HepG2 (cell line): ENCODE results near the gene VPS37D. TPM values are rescaled to one million over a fixed set of nuclear protein-coding genes. Genes with fewer than 3 reads are reported as not detected.

ENCODE experiments used
- ARID2 ChIP-seq: sonication (generic); formaldehyde crosslinking; IDR thresholded peaks from 2 replicates; pipeline ENCODE4 v1.8.1; 2022; ENCODE audit warnings: mild to moderate bottlenecking, missing genetic modification reagents, borderline replicate concordance
- ATF7 ChIP-seq, 2 experiments: fragments of 450-650 bp in 1 of 2; sonication (generic) in 1 of 2; formaldehyde crosslinking in 1 of 2; IDR thresholded peaks; 2 replicates each; pipeline versions ENCODE4 v1.4.0 to v1.6.1; 2016 to 2020; ENCODE audit warnings: antibody characterized with exemption in 1 of 2, mild to moderate bottlenecking in 1 of 2, missing genetic modification reagents in 1 of 2
- CCDC6 ChIP-seq: sonication (generic); formaldehyde crosslinking; IDR thresholded peaks from 2 replicates; pipeline ENCODE4 v1.8.1; 2022; ENCODE audit warnings: mild to moderate bottlenecking, missing genetic modification reagents, moderate library complexity
- KAT2B ChIP-seq: fragments of 150-350 bp; IDR thresholded peaks from 2 replicates; pipeline ENCODE4 v1.6.1; 2014; ENCODE audit warnings: low read depth, low read length, borderline replicate concordance
- PITX1 ChIP-seq: sonication (generic); formaldehyde crosslinking; IDR thresholded peaks from 2 replicates; pipeline ENCODE4 v1.5.1; 2020; ENCODE audit warnings: mild to moderate bottlenecking, missing genetic modification reagents
- POLR2G ChIP-seq: fragments of 200-400 bp; formaldehyde crosslinking; IDR thresholded peaks from 2 replicates; pipeline ENCODE4 v1.6.1; 2018; ENCODE audit warnings: mild to moderate bottlenecking, low read depth, low read length, moderate library complexity
- RBFOX2 ChIP-seq: fragments of 200-400 bp; formaldehyde crosslinking; IDR thresholded peaks from 2 replicates; pipeline ENCODE4 v1.6.1; 2017; ENCODE audit warnings: low read depth, mild to moderate bottlenecking, low read length
- RBM22 ChIP-seq: fragments of 200-400 bp; formaldehyde crosslinking; optimal IDR thresholded peaks from 2 replicates; pipeline ENCODE3; 2017; ENCODE audit warnings: mild to moderate bottlenecking, low read length, moderate library complexity
- RFX1 ChIP-seq: fragments of 450-650 bp; IDR thresholded peaks from 2 replicates; pipeline ENCODE4 v1.6.1; 2017
- RFX3 ChIP-seq: IDR thresholded peaks from 2 replicates; pipeline ENCODE4 v1.6.1; 2016; ENCODE audit warnings: missing biosample characterization, missing genetic modification reagents
- SAFB2 ChIP-seq: sonication (generic); formaldehyde crosslinking; IDR thresholded peaks from 2 replicates; pipeline ENCODE4 v1.5.1; 2020; ENCODE audit warnings: missing genetic modification reagents, low read depth, mild to moderate bottlenecking, borderline replicate concordance
- ZNF547 ChIP-seq: sonication (generic); formaldehyde crosslinking; IDR thresholded peaks from 2 replicates; pipeline ENCODE4 v1.5.1; 2020; ENCODE audit warnings: mild to moderate bottlenecking, missing genetic modification reagents
- ZNF773 ChIP-seq: sonication (generic); formaldehyde crosslinking; IDR thresholded peaks from 2 replicates; pipeline ENCODE4 v1.4.0; 2020; ENCODE audit warnings: missing genetic modification reagents, borderline replicate concordance
- polyA plus RNA-seq, 8 experiments: library from polyadenylated mRNA; depleted of rRNA in 3 of 8; stranded (reverse) in 7 of 8; unstranded in 1 of 8; fragments of >200 nt; fragmentation: Illumina TruSeq in 4 of 8; extraction: Trizol in 4 of 8; gene quantifications; 2 replicates each; pipeline versions ENCODE4 v1.2.1 to v1.2.3, GENCODE V29; 2011 to 2016; ENCODE audit warnings: low read depth in 4 of 8, missing spikeins in 1 of 8, mixed read lengths in 1 of 8; ENCODE audit not compliant: insufficient read depth in 1 of 8
- total RNA-seq, 5 experiments: library from RNA; depleted of rRNA; stranded (reverse); fragments of >200 nt; fragmentation: Illumina TruSeq; extraction: Trizol; gene quantifications; 2 replicates each; pipeline ENCODE4 v1.2.3, GENCODE V29; 2016; ENCODE audit warnings: low read depth in 1 of 5
- TF ChIP-seq, protein P1 (sequence below): sonication (generic); formaldehyde crosslinking; IDR thresholded peaks from 2 replicates; pipeline ENCODE4 v1.4.0; 2020; ENCODE audit warnings: low read depth, mild to moderate bottlenecking, missing genetic modification reagents
- TF ChIP-seq, protein P2 (sequence below): sonication (generic); formaldehyde crosslinking; conservative IDR thresholded peaks from 2 replicates; pipeline ENCODE4 v1.4.0; 2020; ENCODE audit warnings: mild to moderate bottlenecking, missing genetic modification reagents, moderate library complexity
- TF ChIP-seq, protein P3 (sequence below): sonication (generic); formaldehyde crosslinking; IDR thresholded peaks from 2 replicates; pipeline ENCODE4 v1.4.0; 2020; ENCODE audit warnings: missing genetic modification reagents
- TF ChIP-seq, protein P4 (sequence below): sonication (generic); formaldehyde crosslinking; IDR thresholded peaks from 2 replicates; pipeline ENCODE4 v1.8.1; 2023; ENCODE audit warnings: mild to moderate bottlenecking, missing genetic modification reagents, borderline replicate concordance

Gene VPS37D
- total and polyA plus RNA-seq, 2 of the 13 experiments (the other 11 are each of a cell fraction or from before 2014, with no cell fraction given) = 3.8 to 6.3 TPM

DNA sequence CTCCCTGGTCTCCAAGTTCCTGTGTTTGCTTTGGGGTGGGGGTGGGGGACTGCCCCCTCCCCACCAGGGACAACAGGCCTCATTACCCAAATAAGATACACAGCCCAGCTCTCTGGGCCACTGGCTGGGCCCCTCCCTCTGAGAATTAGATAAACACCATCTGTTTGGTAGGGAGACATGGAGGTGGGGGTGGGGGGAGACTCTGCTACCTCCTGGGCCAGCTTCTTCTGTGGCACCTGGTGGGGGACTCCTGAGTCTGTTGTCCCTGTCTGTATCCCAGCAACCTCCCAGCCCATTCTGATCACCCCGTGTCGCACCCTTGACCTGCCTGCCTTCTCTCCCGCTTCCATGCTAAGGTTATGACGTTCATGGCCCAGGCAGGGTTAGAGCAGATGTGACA, 49.1 kb upstream of the VPS37D start (continued):
- TF ChIP-seq, protein P1, sequence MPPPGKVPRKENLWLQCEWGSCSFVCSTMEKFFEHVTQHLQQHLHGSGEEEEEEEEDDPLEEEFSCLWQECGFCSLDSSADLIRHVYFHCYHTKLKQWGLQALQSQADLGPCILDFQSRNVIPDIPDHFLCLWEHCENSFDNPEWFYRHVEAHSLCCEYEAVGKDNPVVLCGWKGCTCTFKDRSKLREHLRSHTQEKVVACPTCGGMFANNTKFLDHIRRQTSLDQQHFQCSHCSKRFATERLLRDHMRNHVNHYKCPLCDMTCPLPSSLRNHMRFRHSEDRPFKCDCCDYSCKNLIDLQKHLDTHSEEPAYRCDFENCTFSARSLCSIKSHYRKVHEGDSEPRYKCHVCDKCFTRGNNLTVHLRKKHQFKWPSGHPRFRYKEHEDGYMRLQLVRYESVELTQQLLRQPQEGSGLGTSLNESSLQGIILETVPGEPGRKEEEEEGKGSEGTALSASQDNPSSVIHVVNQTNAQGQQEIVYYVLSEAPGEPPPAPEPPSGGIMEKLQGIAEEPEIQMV = no peak
- TF ChIP-seq RBFOX2 (0 out of 2 replicates have a peak, but pooled peaks have one; percentile 9), KAT2B (no peak), CCDC6 (0 out of 2 replicates have a peak, but pooled peaks have one; percentile 31), SAFB2 (no peak), POLR2G (0 out of 2 replicates have a peak, but pooled peaks have one; percentile 27), RFX3 (CRISPR knock-in tag) (no peak), PITX1 (CRISPR knock-in tag) (no peak), RBM22 (peak; percentile 93), ARID2 (CRISPR knock-in tag) (no peak), RFX1 (no peak), ZNF773 (CRISPR knock-in tag) (no peak), ZNF547 (no peak), ATF7 (IDR thresholded peaks at IDR 0.05) (no peak), ATF7 (CRISPR knock-in tag; IDR thresholded peaks at IDR 0.05) (no peak)
- TF ChIP-seq, protein P2, sequence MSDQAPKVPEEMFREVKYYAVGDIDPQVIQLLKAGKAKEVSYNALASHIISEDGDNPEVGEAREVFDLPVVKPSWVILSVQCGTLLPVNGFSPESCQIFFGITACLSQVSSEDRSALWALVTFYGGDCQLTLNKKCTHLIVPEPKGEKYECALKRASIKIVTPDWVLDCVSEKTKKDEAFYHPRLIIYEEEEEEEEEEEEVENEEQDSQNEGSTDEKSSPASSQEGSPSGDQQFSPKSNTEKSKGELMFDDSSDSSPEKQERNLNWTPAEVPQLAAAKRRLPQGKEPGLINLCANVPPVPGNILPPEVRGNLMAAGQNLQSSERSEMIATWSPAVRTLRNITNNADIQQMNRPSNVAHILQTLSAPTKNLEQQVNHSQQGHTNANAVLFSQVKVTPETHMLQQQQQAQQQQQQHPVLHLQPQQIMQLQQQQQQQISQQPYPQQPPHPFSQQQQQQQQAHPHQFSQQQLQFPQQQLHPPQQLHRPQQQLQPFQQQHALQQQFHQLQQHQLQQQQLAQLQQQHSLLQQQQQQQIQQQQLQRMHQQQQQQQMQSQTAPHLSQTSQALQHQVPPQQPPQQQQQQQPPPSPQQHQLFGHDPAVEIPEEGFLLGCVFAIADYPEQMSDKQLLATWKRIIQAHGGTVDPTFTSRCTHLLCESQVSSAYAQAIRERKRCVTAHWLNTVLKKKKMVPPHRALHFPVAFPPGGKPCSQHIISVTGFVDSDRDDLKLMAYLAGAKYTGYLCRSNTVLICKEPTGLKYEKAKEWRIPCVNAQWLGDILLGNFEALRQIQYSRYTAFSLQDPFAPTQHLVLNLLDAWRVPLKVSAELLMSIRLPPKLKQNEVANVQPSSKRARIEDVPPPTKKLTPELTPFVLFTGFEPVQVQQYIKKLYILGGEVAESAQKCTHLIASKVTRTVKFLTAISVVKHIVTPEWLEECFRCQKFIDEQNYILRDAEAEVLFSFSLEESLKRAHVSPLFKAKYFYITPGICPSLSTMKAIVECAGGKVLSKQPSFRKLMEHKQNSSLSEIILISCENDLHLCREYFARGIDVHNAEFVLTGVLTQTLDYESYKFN (CRISPR knock-in tag) = no peak
- TF ChIP-seq, protein P3, sequence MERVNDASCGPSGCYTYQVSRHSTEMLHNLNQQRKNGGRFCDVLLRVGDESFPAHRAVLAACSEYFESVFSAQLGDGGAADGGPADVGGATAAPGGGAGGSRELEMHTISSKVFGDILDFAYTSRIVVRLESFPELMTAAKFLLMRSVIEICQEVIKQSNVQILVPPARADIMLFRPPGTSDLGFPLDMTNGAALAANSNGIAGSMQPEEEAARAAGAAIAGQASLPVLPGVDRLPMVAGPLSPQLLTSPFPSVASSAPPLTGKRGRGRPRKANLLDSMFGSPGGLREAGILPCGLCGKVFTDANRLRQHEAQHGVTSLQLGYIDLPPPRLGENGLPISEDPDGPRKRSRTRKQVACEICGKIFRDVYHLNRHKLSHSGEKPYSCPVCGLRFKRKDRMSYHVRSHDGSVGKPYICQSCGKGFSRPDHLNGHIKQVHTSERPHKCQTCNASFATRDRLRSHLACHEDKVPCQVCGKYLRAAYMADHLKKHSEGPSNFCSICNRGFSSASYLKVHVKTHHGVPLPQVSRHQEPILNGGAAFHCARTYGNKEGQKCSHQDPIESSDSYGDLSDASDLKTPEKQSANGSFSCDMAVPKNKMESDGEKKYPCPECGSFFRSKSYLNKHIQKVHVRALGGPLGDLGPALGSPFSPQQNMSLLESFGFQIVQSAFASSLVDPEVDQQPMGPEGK = peak; percentile 87
- TF ChIP-seq, protein P4, sequence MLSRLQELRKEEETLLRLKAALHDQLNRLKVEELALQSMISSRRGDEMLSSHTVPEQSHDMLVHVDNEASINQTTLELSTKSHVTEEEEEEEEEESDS (CRISPR knock-in tag) = no peak
